GM21717 (cell line): ENCODE results near the gene KCNE4.
"Not testable (repeated sequence)": the region's sequence is repeated elsewhere in the genome, so short reads cannot be mapped to it uniquely, and the experiment has no call there.

Source experiments
- ATAC-seq: cut with Tn5 transposase; IDR thresholded peaks from one replicate; pipeline ENCODE4 v1.9.1; 2021; ENCODE audit warnings: mild to moderate bottlenecking, moderate library complexity; ENCODE audit not compliant: unreplicated experiment

The KCNE4 gene

GRCh38 chr2:223055836-223056235, 3.8 kb downstream of the KCNE4 start:
- ATAC-seq, result no peak

GRCh38 chr2:223056701-223057418, 4.9 kb downstream of the KCNE4 start:
- ATAC-seq, result no peak

GRCh38 chr2:223057569-223057968, 5.6 kb downstream of the KCNE4 start:
- no peak for ATAC-seq

DNA sequence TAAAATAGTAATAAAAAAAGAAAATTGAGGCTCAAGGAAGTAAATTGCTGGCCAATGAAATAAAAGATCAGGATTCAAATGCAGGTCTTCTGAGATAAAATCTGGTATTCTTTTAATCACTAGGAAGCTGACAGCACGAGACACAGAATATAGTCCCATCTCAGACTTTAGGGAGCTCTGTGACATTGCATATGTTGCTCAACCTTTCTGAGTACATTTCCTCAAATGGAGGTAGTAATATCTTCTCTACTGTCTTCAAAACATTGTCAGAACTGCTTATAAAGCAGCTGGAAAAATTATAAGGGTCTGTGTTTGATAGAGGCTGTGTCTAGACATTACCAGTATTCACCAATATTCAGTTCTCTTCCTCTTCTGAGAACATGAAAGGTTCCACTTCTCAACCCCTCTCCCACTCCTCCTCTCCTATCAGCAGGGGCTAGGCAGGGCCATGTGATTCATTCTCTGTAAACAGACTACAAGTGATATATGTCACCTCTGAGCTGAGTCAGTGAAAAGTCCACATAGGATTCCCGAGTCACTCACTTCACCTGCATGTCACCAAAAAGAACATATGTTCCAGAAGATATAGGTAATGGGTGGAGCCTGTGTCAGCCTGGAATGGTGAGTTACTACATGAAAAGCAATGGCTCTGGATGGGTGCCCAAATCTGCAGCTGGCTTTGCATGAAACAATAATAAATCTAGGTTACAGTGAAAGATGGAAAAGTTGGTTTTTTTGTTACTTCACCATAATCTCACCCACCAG, 7.1 kb downstream of the KCNE4 start:
- ATAC-seq, result no peak

DNA sequence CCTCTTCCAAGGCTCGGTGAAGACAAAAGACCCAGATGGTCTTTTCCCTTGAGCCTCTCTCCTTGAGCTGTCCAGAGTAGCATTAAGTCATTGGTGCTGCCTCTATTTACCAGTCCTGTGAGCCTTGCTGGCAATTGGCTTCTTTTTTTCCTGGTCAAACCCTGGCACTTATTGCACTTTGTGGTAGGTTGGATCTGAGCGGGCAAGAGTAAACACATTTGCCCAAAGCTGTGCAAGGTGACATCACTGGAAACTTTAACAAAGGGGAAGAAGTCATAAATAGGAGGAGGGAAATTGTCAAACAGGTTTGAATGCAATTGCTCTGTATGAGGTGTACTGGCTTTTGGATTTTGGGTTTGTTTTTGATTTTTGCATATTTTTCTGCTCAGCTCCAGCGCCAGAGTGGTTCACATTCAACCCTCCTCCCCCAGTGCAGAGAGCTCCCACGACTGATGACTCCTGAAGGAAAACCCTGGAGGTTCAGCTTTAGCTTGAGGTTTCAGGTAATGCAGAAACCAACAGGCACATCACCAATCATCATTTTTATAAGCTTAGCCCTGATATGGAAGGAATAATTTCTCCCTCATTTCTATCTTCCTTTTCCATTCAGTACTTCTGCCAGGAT, 8.3 kb downstream of the KCNE4 start:
- no peak for ATAC-seq

- no peak for ATAC-seq
Observed at GRCh38 chr2:223062396-223062795, 10.4 kb downstream of the KCNE4 start.

DNA sequence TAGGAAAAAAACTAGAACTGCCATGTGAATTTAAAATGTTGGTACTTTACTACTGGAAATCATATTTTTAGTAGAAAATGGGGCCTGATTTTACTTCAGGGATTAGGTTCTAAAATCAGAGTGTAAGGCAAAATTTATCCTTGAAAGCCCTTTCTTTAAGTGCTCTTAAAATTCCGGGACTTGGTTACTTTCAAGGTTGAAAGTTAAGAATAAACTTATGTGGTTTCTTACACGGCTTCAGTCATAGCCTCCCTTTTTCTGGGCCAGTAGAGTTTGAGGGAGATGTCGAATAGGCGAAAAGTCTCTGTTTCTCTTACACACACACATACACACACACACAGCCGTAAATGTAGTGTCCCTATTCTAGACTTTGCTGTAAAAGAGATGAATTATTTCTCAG, 13.1 kb downstream of the KCNE4 start:
- no peak for ATAC-seq

- ATAC-seq, result no peak
Observed at GRCh38 chr2:223066721-223067120, 14.7 kb downstream of the KCNE4 start.

DNA sequence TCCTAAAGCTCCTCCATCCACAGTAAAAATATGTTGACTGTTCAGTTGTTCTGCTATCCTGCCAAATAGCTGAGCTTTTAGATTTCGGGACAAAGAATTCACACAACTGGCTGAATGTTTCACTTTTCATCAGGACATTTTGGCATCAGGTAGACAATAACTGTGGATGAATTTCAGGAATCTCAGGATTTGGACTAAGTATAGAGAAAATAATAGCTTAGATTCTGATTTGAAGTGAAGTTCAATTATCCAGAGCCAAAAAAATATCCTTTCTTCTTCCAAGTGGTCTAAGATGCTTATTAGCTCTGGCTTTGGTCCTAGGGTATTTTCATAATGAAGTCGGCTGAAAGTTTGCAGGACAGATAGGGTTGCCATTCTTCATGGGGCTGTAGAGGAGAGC, 16.1 kb downstream of the KCNE4 start:
- ATAC-seq, result no peak

DNA sequence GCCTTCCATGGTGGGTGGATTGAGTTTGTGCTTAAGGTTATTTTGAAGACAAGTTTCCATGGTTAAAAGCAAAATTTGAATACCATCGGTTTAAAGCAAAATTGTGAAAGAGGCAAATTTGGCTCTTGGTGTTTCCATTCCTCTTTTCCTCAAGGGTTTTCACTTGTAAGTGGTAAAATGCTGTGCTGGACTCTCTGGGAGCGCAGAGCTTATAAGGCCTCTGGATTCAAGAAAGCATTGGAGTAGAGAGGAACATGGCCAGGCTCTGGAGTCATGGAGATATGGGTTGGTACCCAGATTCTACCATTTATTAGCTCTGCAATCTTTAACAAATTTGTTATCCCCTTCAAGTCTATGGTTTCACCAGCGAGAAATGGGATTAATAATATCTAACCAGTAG, 17.5 kb downstream of the KCNE4 start:
- ATAC-seq, result no peak

GRCh38 chr2:223069988-223070387, 18.0 kb downstream of the KCNE4 start:
- ATAC-seq, result no peak

DNA sequence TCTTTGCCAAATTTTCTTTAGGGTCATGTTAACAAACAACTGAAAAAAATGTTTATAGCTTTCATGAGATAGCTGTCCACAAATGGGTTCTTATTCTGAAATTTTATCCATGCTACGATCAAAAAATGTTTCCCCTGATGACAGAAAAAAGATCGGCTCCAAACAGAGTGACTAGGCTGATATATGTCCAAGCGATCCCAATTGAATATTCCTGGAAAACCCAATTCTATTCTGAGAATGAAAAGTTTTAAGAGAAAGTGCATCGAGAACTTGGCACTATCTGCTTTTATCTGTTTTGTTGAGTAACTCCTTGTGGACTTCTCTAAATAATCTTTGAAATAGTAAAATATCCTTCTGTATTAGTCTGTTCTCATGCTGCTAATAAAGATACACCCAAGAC, 19.1 kb downstream of the KCNE4 start:
- ATAC-seq, result no peak

DNA sequence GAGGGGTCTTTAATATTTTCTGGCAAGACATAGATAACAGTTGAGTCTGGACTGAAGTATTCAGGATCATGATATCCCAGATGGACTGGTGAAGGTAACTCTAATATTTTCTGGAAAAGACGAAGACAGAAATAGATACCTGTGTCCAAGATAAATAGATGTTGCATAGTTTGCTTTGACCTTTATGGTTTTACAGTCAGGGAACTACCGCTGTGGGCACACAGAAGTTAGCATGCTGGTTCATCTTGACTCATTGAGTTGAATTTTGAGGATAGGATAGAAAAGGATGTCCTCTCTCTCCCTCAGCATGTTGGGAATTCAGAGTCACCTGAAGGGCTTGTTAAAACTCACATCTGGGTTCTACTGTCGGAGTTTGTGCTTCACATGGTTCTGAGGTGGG, 20.8 kb downstream of the KCNE4 start:
- ATAC-seq, result no peak

- peak; percentile 84 for ATAC-seq
Observed at GRCh38 chr2:223075301-223076270, 23.6 kb downstream of the KCNE4 start.

DNA sequence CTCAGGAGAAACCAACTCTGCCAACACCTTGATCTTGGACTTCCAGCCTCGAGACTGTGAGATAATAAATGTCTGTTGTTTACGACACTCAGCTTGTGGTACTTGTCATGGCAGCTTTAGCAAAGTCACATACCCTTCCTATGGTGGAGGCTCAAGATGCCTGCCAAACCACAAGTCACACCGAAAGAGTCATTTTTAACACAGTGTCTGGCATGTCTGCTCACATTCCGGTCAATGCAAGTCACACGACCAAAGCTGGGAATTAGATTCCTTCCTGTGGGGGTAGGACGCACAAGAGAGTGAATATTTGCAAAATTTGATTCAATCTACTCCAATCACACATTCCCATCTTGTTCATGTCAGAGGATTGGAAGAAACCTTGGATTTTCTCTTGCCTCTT, 24.6 kb downstream of the KCNE4 start:
- no peak for ATAC-seq

- no peak for ATAC-seq
Observed at GRCh38 chr2:223078482-223078881, 26.5 kb downstream of the KCNE4 start.

GRCh38 chr2:223079378-223079777, 27.4 kb downstream of the KCNE4 start:
- ATAC-seq, result no peak

DNA sequence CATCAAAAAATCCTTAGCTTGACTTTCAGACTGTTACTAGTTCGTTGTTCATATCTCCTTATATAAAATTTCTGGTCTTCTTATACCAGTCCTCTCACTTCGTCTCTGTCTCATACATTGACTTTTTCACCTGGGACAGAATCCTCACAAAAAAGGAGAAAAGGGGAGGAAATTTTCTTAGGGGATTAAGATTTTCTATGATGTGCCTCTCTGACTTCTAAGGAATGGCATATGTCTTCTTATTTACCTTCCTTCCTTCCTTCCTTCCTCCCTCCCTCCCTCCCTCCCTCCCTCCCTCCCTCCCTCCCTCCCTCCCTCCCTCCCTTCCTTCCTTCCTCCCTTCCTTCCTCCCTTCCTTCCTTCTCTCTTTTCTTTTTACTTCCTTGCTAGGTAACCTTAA, 27.9 kb downstream of the KCNE4 start:
- no peak for ATAC-seq

GRCh38 chr2:223080790-223081360, 28.9 kb downstream of the KCNE4 start:
- ATAC-seq, result not testable (repeated sequence)

- no peak for ATAC-seq
Observed at GRCh38 chr2:223081789-223082188, 29.8 kb downstream of the KCNE4 start.

DNA sequence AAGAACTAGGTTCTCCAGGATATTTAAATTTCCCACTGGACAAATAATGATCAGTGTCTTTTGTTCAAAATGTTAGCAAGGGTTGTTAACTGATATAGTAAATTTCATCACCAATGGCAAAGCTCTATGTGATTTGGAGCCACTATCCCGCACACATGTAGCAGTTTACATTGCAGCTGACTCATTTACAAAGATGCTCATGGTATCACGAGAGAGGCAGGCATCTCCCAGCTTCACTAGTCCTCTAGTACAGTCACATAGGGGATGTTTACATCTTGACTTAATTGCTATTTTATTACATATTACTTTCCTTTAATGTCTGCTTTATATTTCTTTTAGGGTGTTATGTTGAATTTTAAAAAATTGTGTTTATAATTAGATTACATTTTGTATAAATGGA, 30.7 kb downstream of the KCNE4 start:
- ATAC-seq, result no peak
